SH-SY5Y (cell line): Measurements from ENCODE around the gene ZNF66.

ENCODE experiments used
- GATA2 ChIP-seq: IDR thresholded peaks from 2 replicates; pipeline ENCODE4 v1.6.1; 2011; ENCODE audit warnings: mild to moderate bottlenecking, low read depth, low read length
- GATA3 ChIP-seq: IDR thresholded peaks from 2 replicates; pipeline ENCODE4 v1.6.1; 2011; ENCODE audit warnings: low read depth, mild to moderate bottlenecking, low read length, moderate library complexity

GRCh38 chr19:20776083-20777076, at the start of gene ZNF66:
- no peak for TF ChIP-seq GATA3
- peak; percentile 59 for TF ChIP-seq GATA2
